ENCODE measurements around the gene OR10D3. TPM values are rescaled to one million over a fixed set of nuclear protein-coding genes. Genes with fewer than 3 reads are reported as not detected.

The OR10D3 gene
- total RNA-seq = not detected in 2 replicates

DNA sequence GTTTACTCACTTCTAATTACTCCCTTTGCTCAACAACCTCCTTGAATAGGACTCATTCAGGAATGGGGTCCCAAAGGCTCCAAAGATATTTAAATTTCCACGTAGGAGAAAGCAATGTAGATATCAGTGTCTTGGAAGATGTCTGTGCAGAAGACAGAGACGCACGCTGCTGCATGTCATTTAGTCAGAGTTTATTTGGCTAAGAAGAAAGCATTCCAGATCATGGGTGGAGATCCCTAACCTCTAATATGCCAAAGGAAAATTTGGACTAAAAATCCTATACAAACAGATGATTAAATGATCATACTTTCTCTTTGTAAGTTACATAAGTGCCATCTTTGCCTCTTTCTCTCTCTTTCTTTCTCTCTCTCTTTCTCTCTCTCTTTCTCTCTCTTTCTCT is at the start of gene OR10D3:
Gene OR10D3, plus strand, starts transcription at position 278 of the 400 bp plus-strand sequence. CDS start 1,925 bp downstream, outside the sequence.

Other genes with a start within 250 kb of the OR10D3 start
- gene OR4D5, start 243.7 kb upstream of the OR10D3 start, total RNA-seq = not detected in 2 replicates
- gene OR6T1, start 239.5 kb upstream of the OR10D3 start, total RNA-seq = not detected in 2 replicates
- gene OR10S1, start 205.6 kb upstream of the OR10D3 start, total RNA-seq = not detected in 2 replicates
- not detected in 2 replicates for gene OR10G6, start 188.2 kb upstream of the OR10D3 start, total RNA-seq
- not detected in 2 replicates for gene OR10G4, start 170.3 kb upstream of the OR10D3 start, total RNA-seq
- not detected in 2 replicates for gene OR10G9, start 160.3 kb upstream of the OR10D3 start, total RNA-seq
- gene OR10G8, start 156.5 kb upstream of the OR10D3 start, total RNA-seq = not detected in 2 replicates
- gene OR10G7, start 142.0 kb upstream of the OR10D3 start, total RNA-seq = not detected in 2 replicates
- gene VWA5A, start 67.9 kb upstream of the OR10D3 start, total RNA-seq = 10.5 and 11.8 TPM in 2 replicates
- not detected in 2 replicates for gene OR8G1, start 57.8 kb downstream of the OR10D3 start, total RNA-seq
- gene OR8G5, start 73.0 kb downstream of the OR10D3 start, total RNA-seq = not detected in 2 replicates
- gene OR8D1, start 130.6 kb downstream of the OR10D3 start, total RNA-seq = under 0.01 TPM in 1 of 2 replicates, not detected in the other
- gene OR8D2, start 136.9 kb downstream of the OR10D3 start, total RNA-seq = not detected in 2 replicates
- not detected in 2 replicates for gene OR8B2, start 201.2 kb downstream of the OR10D3 start, total RNA-seq
- gene OR8B3, start 215.7 kb downstream of the OR10D3 start, total RNA-seq = not detected in 2 replicates
- gene OR8B4, start 241.5 kb downstream of the OR10D3 start, total RNA-seq = not detected in 2 replicates